NT2/D1 (cell line): Measurements from ENCODE around the gene HAAO.

Experiments used
- YY1 ChIP-seq: IDR thresholded peaks from 2 replicates; pipeline ENCODE4 v1.6.1; 2011; ENCODE audit not compliant: insufficient read length, insufficient read depth
- ZNF274 ChIP-seq: IDR thresholded peaks from 2 replicates; pipeline ENCODE4 v1.6.1; 2011; ENCODE audit warnings: mild to moderate bottlenecking, low read depth, low read length

- no peak for TF ChIP-seq ZNF274
- TF ChIP-seq YY1 = no peak
These were observed 24.3 kb downstream of the HAAO start for GRCh38 chr2:42767899-42768705.
